Astrocyte (in vitro differentiated cells and primary cell): ENCODE measurements around the gene RALA. TPM values are rescaled to one million over a fixed set of nuclear protein-coding genes. Genes with fewer than 3 reads are reported as not detected.
"Not testable (repeated sequence)": the region's sequence is repeated elsewhere in the genome, so short reads cannot be mapped to it uniquely, and the experiment has no call there.

Experiments
- DNase-seq: peaks from one replicate; pipeline ENCODE4 v3.0.0-alpha.2; 2010; ENCODE audit warnings: low read depth
- FAIRE-seq: peaks from 2 replicates; lab custom pipeline; 2011; peaks lifted over from hg19 to GRCh38; lab: Jason Lieb, UNC
- H2AFZ ChIP-seq: 2 replicates; pipeline ENCODE4 v1.6.0; 2012; ENCODE audit warnings: low read depth, low read length, inconsistent platforms
- H3K27ac ChIP-seq: 2 replicates; pipeline ENCODE4 v1.5.1; 2011; ENCODE audit warnings: low read depth, low read length, inconsistent platforms
- H3K27me3 ChIP-seq: 2 replicates; pipeline ENCODE4 v1.6.0; 2011; ENCODE audit warnings: low read length, inconsistent platforms; ENCODE audit not compliant: insufficient read depth
- H3K36me3 ChIP-seq: 2 replicates; pipeline ENCODE4 v1.5.1; 2011; ENCODE audit warnings: low read length, inconsistent platforms; ENCODE audit not compliant: insufficient read depth
- H3K4me1 ChIP-seq: 2 replicates; pipeline ENCODE4 v1.5.1; 2011; ENCODE audit warnings: low read length, inconsistent platforms; ENCODE audit not compliant: insufficient read depth
- H3K4me2 ChIP-seq: 2 replicates; pipeline ENCODE4 v1.6.0; 2012; ENCODE audit warnings: low read length, inconsistent platforms
- H3K4me3 ChIP-seq: 2 replicates; pipeline ENCODE4 v1.5.1; 2011; ENCODE audit warnings: low read depth, mild to moderate bottlenecking, low read length, inconsistent platforms; ENCODE audit not compliant: insufficient read depth
- H3K79me2 ChIP-seq: 2 replicates; pipeline ENCODE4 v1.6.0; 2012; ENCODE audit warnings: mild to moderate bottlenecking, low read length, inconsistent platforms; ENCODE audit not compliant: insufficient read depth
- H3K9ac ChIP-seq: 2 replicates; pipeline ENCODE4 v1.6.0; 2012; ENCODE audit warnings: mild to moderate bottlenecking, low read length, inconsistent platforms
- H3K9me3 ChIP-seq: 2 replicates; pipeline ENCODE4 v1.5.1; 2012; ENCODE audit warnings: low read depth, mild to moderate bottlenecking, low read length, inconsistent platforms; ENCODE audit not compliant: insufficient read depth
- H4K20me1 ChIP-seq: 2 replicates; pipeline ENCODE4 v1.6.0; 2012; ENCODE audit warnings: low read length, inconsistent platforms; ENCODE audit not compliant: insufficient read depth
- H3K27ac Mint-ChIP-seq: one replicate; pipeline ENCODE4 v1.8.0; 2021; ENCODE audit warnings: mild to moderate bottlenecking, mixed read lengths; ENCODE audit not compliant: unreplicated experiment
- H3K27me3 Mint-ChIP-seq: one replicate; pipeline ENCODE4 v1.8.0; 2021; ENCODE audit warnings: low read depth, mixed read lengths; ENCODE audit not compliant: unreplicated experiment
- H3K36me3 Mint-ChIP-seq: one replicate; pipeline ENCODE4 v1.8.0; 2021; ENCODE audit warnings: low read depth, mixed read lengths; ENCODE audit not compliant: unreplicated experiment
- H3K4me1 Mint-ChIP-seq: one replicate; pipeline ENCODE4 v1.8.0; 2021; ENCODE audit warnings: low read depth, mixed read lengths; ENCODE audit not compliant: unreplicated experiment
- H3K4me3 Mint-ChIP-seq: one replicate; pipeline ENCODE4 v1.8.0; 2021; ENCODE audit warnings: mild to moderate bottlenecking, moderate library complexity, mixed read lengths; ENCODE audit not compliant: unreplicated experiment
- H3K9me3 Mint-ChIP-seq: one replicate; pipeline ENCODE4 v1.8.0; 2021; ENCODE audit warnings: mild to moderate bottlenecking, mixed read lengths; ENCODE audit not compliant: unreplicated experiment
- EZH2 ChIP-seq: IDR thresholded peaks from 2 replicates; pipeline ENCODE4 v1.6.1; 2012; ENCODE audit warnings: mild to moderate bottlenecking, low read length, inconsistent platforms; ENCODE audit not compliant: insufficient read depth
- total RNA-seq: library from RNA; stranded (reverse); gene quantifications from 2 replicates; pipeline ENCODE4 v1.2.1, GENCODE V29; 2021
- TF ChIP-seq, protein P1 (sequence below): IDR thresholded peaks from 2 replicates; pipeline ENCODE4 v1.5.1; 2011; ENCODE audit warnings: low read depth, mild to moderate bottlenecking, inconsistent platforms, low read length, moderate library complexity; ENCODE audit not compliant: insufficient read depth

Gene RALA
- total RNA-seq, 1 donor from 2014 or later = 70.2 TPM

DNA sequence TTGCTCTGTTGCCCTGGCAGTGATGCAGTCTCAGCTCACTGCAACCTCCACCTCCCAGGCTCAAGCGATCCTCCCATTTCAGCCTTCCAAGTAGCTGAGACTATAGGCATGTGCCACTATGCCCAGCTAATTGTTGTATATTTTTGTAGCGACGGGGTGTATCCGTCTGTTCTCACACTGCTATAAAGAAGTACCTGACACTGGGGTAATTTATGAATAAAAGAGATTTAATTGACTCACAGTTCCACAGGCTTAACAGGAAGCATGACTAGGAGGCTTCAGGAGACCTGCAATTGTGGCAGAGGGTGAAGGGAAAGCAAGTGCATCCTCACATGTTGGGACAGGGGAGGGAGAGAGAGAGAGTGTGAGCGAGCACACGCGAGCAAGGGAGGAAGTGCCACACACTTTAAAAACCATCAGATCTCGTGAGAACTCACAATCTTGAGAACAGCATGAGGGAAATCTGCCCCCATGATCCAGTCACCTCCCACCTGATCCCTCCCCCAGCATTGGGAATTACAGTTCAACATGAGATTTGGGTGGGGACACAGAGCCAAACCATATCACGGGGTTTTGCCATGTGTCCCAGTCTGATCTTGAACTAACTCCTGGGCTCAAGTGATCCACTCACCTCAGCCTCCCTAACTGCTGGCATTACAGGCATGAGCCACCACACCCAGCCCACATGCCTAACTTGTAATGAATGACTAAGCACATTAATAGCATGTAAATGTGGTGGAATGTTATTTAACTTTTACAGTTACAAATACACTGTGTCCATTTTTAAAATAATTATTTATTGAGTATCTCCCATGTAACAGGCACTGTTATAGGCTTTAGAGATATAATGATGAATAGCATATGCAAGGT, 65.5 kb downstream of the RALA start:
- FAIRE-seq (no peak), DNase-seq (peak; percentile 57)
- H3K4me1 Mint-ChIP-seq = peaks cover 28% of the 10 kb centered on the region
- no peaks in the 10 kb centered on the region for H3K9me3 ChIP-seq
- H3K27me3 ChIP-seq = no peaks in the 10 kb centered on the region
- TF ChIP-seq, protein P1, sequence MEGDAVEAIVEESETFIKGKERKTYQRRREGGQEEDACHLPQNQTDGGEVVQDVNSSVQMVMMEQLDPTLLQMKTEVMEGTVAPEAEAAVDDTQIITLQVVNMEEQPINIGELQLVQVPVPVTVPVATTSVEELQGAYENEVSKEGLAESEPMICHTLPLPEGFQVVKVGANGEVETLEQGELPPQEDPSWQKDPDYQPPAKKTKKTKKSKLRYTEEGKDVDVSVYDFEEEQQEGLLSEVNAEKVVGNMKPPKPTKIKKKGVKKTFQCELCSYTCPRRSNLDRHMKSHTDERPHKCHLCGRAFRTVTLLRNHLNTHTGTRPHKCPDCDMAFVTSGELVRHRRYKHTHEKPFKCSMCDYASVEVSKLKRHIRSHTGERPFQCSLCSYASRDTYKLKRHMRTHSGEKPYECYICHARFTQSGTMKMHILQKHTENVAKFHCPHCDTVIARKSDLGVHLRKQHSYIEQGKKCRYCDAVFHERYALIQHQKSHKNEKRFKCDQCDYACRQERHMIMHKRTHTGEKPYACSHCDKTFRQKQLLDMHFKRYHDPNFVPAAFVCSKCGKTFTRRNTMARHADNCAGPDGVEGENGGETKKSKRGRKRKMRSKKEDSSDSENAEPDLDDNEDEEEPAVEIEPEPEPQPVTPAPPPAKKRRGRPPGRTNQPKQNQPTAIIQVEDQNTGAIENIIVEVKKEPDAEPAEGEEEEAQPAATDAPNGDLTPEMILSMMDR = no peak
- H3K4me3 ChIP-seq = no peak overlapping the region
- H3K9ac ChIP-seq = no peak overlapping the region
- peaks cover 34% of the 10 kb centered on the region for H4K20me1 ChIP-seq
- H3K9me3 Mint-ChIP-seq = no peaks in the 10 kb centered on the region
- peaks cover 12% of the 10 kb centered on the region for H3K36me3 ChIP-seq
- no peak overlapping the region for H3K4me3 Mint-ChIP-seq
- H3K27me3 Mint-ChIP-seq = no peaks in the 10 kb centered on the region
- peaks cover 26% of the 10 kb centered on the region for H3K36me3 Mint-ChIP-seq
- H3K27ac Mint-ChIP-seq = peak overlapping the region; percentile 43
- no peak overlapping the region for H2AFZ ChIP-seq
- peaks cover 36% of the 10 kb centered on the region for H3K79me2 ChIP-seq
- no peak overlapping the region for H3K27ac ChIP-seq
- no peak overlapping the region for H3K4me2 ChIP-seq
- peaks cover 13% of the 10 kb centered on the region for H3K4me1 ChIP-seq

- Histone ChIP-seq H3K27me3 (no peaks in the 10 kb centered on the region), H4K20me1 (peaks cover 8% of the 10 kb centered on the region), H3K79me2 (peaks cover 8% of the 10 kb centered on the region), H2AFZ (no peak overlapping the region), H3K9me3 (no peaks in the 10 kb centered on the region), H3K4me1 (peaks cover 9% of the 10 kb centered on the region), H3K27ac (peak overlapping the region; percentile 15), H3K4me3 (no peak overlapping the region), H3K9ac (no peak overlapping the region), H3K4me2 (no peak overlapping the region), H3K36me3 (peaks cover 24% of the 10 kb centered on the region)
- TF ChIP-seq EZH2 = no peak
- TF ChIP-seq, protein P1 = no peak
- Mint-ChIP-seq H3K9me3 (no peaks in the 10 kb centered on the region), H3K4me1 (peaks cover 10% of the 10 kb centered on the region), H3K27me3 (no peaks in the 10 kb centered on the region), H3K27ac (no peak overlapping the region), H3K36me3 (peaks cover 33% of the 10 kb centered on the region), H3K4me3 (no peak overlapping the region)
- FAIRE-seq (peak; percentile 59), DNase-seq (peak; percentile 68)
These were observed 68.4 kb downstream of the RALA start for GRCh38 chr7:39691821-39692220.

DNA sequence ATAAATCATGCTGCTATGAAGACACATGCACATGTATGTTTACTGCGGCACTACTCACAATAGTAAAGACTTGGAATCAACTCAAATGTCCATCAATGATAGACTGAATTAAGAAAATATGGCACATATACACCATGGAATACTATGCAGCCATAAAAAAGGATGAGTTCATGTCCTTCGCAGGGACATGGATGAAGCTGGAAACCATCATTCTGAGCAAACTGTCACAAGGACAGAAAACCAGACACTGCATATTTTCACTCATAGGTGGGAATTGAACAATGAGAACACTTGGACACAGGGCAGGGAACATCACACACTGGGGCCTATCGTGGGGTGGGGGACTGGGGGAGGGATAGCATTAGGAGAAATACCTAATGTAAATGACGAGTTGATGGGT, 69.7 kb downstream of the RALA start:
- H3K4me3 ChIP-seq, H3K79me2 ChIP-seq, FAIRE-seq, H3K4me1 ChIP-seq, H3K27ac Mint-ChIP-seq, H3K9me3 Mint-ChIP-seq, H2AFZ ChIP-seq, H3K27me3 ChIP-seq, H3K4me3 Mint-ChIP-seq, H4K20me1 ChIP-seq, H3K27me3 Mint-ChIP-seq, H3K4me2 ChIP-seq, DNase-seq, H3K9ac ChIP-seq, H3K27ac ChIP-seq, H3K9me3 ChIP-seq: not testable (repeated sequence)
- Mint-ChIP-seq H3K36me3 (peaks cover 33% of the 10 kb centered on the region), H3K4me1 (peaks cover 10% of the 10 kb centered on the region)
- peaks cover 31% of the 10 kb centered on the region for H3K36me3 ChIP-seq
